Calu3 (cell line): ENCODE results near the gene SORT1. TPM values are rescaled to one million over a fixed set of nuclear protein-coding genes. Genes with fewer than 3 reads are reported as not detected.

Experiments used
- BruUV-seq: library from RNA; stranded (reverse); fragments of 400-500 nt; replicated peaks from 2 replicates; lab custom pipeline; 2021; lab: Mats Ljungman, UMichigan
- CTCF ChIA-PET: fragments of 300-600 bp; sonication (Branson Sonifier 250); formaldehyde crosslinking; loops from one replicate; lab custom pipeline; 2022; ENCODE audit warnings: antibody characterized with exemption; lab: Charles Lee
- DNase-seq: peaks from one replicate; pipeline ENCODE4 v3.0.0; 2022
- H3K27ac Mint-ChIP-seq: one replicate; pipeline ENCODE4 v1.8.0; 2022; ENCODE audit warnings: mixed read lengths; ENCODE audit not compliant: unreplicated experiment
- H3K27me3 Mint-ChIP-seq: one replicate; pipeline ENCODE4 v1.8.0; 2022; ENCODE audit warnings: mixed read lengths; ENCODE audit not compliant: unreplicated experiment
- H3K36me3 Mint-ChIP-seq: one replicate; pipeline ENCODE4 v1.8.0; 2022; ENCODE audit warnings: mild to moderate bottlenecking, moderate library complexity, mixed read lengths; ENCODE audit not compliant: insufficient read depth, unreplicated experiment
- H3K4me1 Mint-ChIP-seq: one replicate; pipeline ENCODE4 v1.8.0; 2022; ENCODE audit warnings: mild to moderate bottlenecking, low read depth, mixed read lengths; ENCODE audit not compliant: unreplicated experiment
- H3K4me3 Mint-ChIP-seq: one replicate; pipeline ENCODE4 v1.8.0; 2022; ENCODE audit warnings: mild to moderate bottlenecking, low read depth, moderate library complexity, mixed read lengths; ENCODE audit not compliant: unreplicated experiment
- H3K9me3 Mint-ChIP-seq: one replicate; pipeline ENCODE4 v1.8.0; 2022; ENCODE audit warnings: low read depth, mixed read lengths; ENCODE audit not compliant: unreplicated experiment
- CTCF ChIP-seq: fragments of 200-600 bp; IDR thresholded peaks from one replicate; pipeline ENCODE4 v1.8.0; 2022; ENCODE audit warnings: antibody characterized with exemption; ENCODE audit not compliant: unreplicated experiment
- intact Hi-C: fragments of 100-400 bp; cut with micrococcal nuclease; formaldehyde crosslinking; loops from one replicate; pipeline ENCODE4 v1.10.0; 2022; ENCODE audit not compliant: unreplicated experiment
- total RNA-seq: library from RNA; stranded (reverse); gene quantifications from 2 replicates; pipeline ENCODE4 v1.2.3, GENCODE V29; 2022

Gene SORT1
- total RNA-seq, 1 experiment from 2014 or later: 68.2 TPM

DNA sequence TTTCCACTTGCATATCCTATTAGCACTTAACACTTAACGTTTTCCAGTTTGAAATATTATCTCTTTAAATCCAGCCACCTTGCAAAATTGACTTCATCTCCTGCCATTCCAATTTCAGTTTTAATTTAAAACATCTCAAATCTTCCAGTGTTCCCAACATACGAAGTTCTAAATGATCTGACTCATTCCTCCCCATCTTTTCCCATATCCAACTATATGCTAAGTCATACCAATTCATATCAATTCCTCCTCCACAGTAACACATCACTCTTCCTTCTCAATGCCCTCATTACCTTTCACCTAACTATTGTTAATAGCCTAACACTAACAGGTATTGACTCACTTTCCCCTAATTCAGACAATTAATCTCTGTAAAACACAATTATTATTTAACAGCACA, 25.8 kb upstream of the SORT1 start:
- peak overlapping the region; percentile 4 for H3K27ac Mint-ChIP-seq
- TF ChIP-seq CTCF: no peak
- peaks cover 22% of the 10 kb centered on the region for H3K4me1 Mint-ChIP-seq
- intact Hi-C loops: no loop called here
- H3K4me3 Mint-ChIP-seq: peak overlapping the region; percentile 89
- peaks cover 64% of the 10 kb centered on the region for H3K36me3 Mint-ChIP-seq
- no peaks in the 10 kb centered on the region for H3K27me3 Mint-ChIP-seq
- CTCF ChIA-PET: no interaction called here
- BruUV-seq: no TSS peak
- DNase-seq: no peak
- H3K9me3 Mint-ChIP-seq: no peaks in the 10 kb centered on the region

DNA sequence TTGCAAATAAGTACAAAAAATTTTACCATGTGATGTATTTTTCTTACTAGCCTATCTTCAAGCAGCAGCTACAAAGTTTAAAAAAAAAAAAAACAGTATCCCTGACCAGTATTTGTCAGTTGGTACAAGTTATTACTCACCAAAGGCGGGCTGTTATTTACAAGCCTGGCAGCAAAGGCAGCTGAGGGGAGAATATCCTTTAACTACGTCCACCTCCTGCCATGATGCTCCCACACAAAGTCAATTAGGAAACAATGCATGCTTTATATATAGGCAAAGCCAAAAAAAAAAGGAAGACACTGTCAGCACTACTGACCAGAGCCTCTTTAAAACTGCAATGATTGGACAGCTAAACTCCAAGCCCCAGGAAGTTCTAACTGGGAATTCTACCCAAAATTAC, 14.8 kb upstream of the SORT1 start:
- no peaks in the 10 kb centered on the region for H3K27me3 Mint-ChIP-seq
- no peak overlapping the region for H3K27ac Mint-ChIP-seq
- no peak for DNase-seq
- H3K4me1 Mint-ChIP-seq: peaks cover 7% of the 10 kb centered on the region
- peaks cover 39% of the 10 kb centered on the region for H3K36me3 Mint-ChIP-seq
- CTCF ChIA-PET: no interaction called here
- BruUV-seq: no TSS peak
- no peak overlapping the region for H3K4me3 Mint-ChIP-seq
- H3K9me3 Mint-ChIP-seq: no peaks in the 10 kb centered on the region
- TF ChIP-seq CTCF: no peak
- intact Hi-C loops: no loop called here

DNA sequence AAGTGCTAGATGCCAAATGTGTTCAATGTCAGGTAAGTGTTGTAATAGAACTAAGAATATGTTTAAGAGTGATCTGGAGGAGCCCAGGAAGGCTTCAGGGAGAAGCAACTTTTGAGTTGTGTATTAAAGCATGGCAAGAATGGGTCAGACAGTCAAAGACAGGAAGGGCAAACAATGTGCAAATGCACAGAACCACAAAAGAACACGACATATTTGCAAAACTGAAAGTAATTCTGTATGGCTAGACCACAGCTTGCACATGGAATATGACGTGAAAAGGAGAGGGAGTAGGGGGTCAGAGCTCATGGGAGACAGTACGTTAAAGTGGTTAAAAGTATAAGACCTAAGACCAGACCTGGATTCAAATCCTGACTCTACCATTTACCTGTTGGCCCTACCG, 7.1 kb upstream of the SORT1 start:
- peaks cover 8% of the 10 kb centered on the region for H3K4me1 Mint-ChIP-seq
- DNase-seq: no peak

GRCh38 chr1:109402025-109402424, 4.3 kb upstream of the SORT1 start:
- no TSS peak for BruUV-seq
- peaks cover 22% of the 10 kb centered on the region for H3K36me3 Mint-ChIP-seq

More for the DNA sequence above, 7.1 kb upstream of the SORT1 start:
- no TSS peak for BruUV-seq
- peaks cover 21% of the 10 kb centered on the region for H3K36me3 Mint-ChIP-seq
- no peaks in the 10 kb centered on the region for H3K9me3 Mint-ChIP-seq
- CTCF ChIA-PET: no interaction called here
- TF ChIP-seq CTCF: no peak
- H3K27ac Mint-ChIP-seq: no peak overlapping the region
- H3K4me3 Mint-ChIP-seq: no peak overlapping the region
- intact Hi-C loops: no loop called here
- no peaks in the 10 kb centered on the region for H3K27me3 Mint-ChIP-seq

More at GRCh38 chr1:109402025-109402424, 4.3 kb upstream of the SORT1 start:
- no peaks in the 10 kb centered on the region for H3K9me3 Mint-ChIP-seq
- CTCF ChIA-PET: no interaction called here
- no peak overlapping the region for H3K4me3 Mint-ChIP-seq
- no peak for DNase-seq
- H3K27me3 Mint-ChIP-seq: no peaks in the 10 kb centered on the region
- no peak overlapping the region for H3K27ac Mint-ChIP-seq
- intact Hi-C loops: no loop called here
- peaks cover 8% of the 10 kb centered on the region for H3K4me1 Mint-ChIP-seq
- TF ChIP-seq CTCF: no peak
